HG03439 (cell line): ENCODE results near the gene SLC30A3.

Experiments used
- ATAC-seq: cut with Tn5 transposase; IDR thresholded peaks from one replicate; pipeline ENCODE4 v1.9.1; 2021; ENCODE audit warnings: mild to moderate bottlenecking, moderate library complexity; ENCODE audit not compliant: unreplicated experiment

Gene SLC30A3

GRCh38 chr2:27236626-27237025 is 26.2 kb downstream of the SLC30A3 start:
- ATAC-seq = no peak

- no peak for ATAC-seq
Observed at GRCh38 chr2:27236136-27236535, 26.7 kb downstream of the SLC30A3 start.

GRCh38 chr2:27233341-27233740 is 29.5 kb downstream of the SLC30A3 start:
- ATAC-seq = no peak

- no peak for ATAC-seq
Observed at GRCh38 chr2:27231921-27232320, 30.9 kb downstream of the SLC30A3 start.

- no peak for ATAC-seq
Observed at GRCh38 chr2:27227501-27227900, 35.3 kb downstream of the SLC30A3 start.

GRCh38 chr2:27225526-27225925 is 37.3 kb downstream of the SLC30A3 start:
- no peak for ATAC-seq

- ATAC-seq = no peak
Observed at GRCh38 chr2:27223416-27223815, 39.4 kb downstream of the SLC30A3 start.

- no peak for ATAC-seq
Observed at GRCh38 chr2:27222407-27222806, 40.4 kb downstream of the SLC30A3 start.

- no peak for ATAC-seq
Observed at GRCh38 chr2:27221166-27221565, 41.7 kb downstream of the SLC30A3 start.

- no peak for ATAC-seq
Observed at GRCh38 chr2:27220091-27220490, 42.8 kb downstream of the SLC30A3 start.

GRCh38 chr2:27219091-27219490 is 43.8 kb downstream of the SLC30A3 start:
- ATAC-seq = no peak

- ATAC-seq = no peak
Observed at GRCh38 chr2:27218614-27219013, 44.2 kb downstream of the SLC30A3 start.

- peak; percentile 69 for ATAC-seq
Observed at GRCh38 chr2:27217173-27218121, 45.4 kb downstream of the SLC30A3 start, which contains the start of gene CAD. Gene CAD (plus strand): TSS chr2:27217369. CDS start chr2:27217552, 183 bp downstream.

GRCh38 chr2:27216416-27217137 is 46.3 kb downstream of the SLC30A3 start:
- ATAC-seq = no peak

- ATAC-seq = no peak
Observed at GRCh38 chr2:27214941-27215340, 47.9 kb downstream of the SLC30A3 start.

GRCh38 chr2:27212626-27213471 is 50.0 kb downstream of the SLC30A3 start:
- ATAC-seq = no peak

GRCh38 chr2:27211943-27212625 is 50.8 kb downstream of the SLC30A3 start, which contains the start of the genes ATRAID and SLC5A6:
Gene ATRAID (plus strand): TSS chr2:27212041. CDS start chr2:27212369, 328 bp downstream.
Gene SLC5A6 (minus strand): TSS chr2:27212268. CDS start chr2:27207650, 4,618 bp downstream.
- peak; percentile 80 for ATAC-seq

GRCh38 chr2:27211241-27211942 is 51.5 kb downstream of the SLC30A3 start:
- ATAC-seq = peak; percentile 6

GRCh38 chr2:27209621-27210401 is 53.0 kb downstream of the SLC30A3 start:
- no peak for ATAC-seq
